ENCODE data around the gene AMMECR1L. TPM values are rescaled to one million over a fixed set of nuclear protein-coding genes. Genes with fewer than 3 reads are reported as not detected.
"Not testable (repeated sequence)": the region's sequence is repeated elsewhere in the genome, so short reads cannot be mapped to it uniquely, and the experiment has no call there.

Gene AMMECR1L
- total RNA-seq (2022), result 31.1 and 32.6 TPM in 2 replicates
- Bru-seq, nascent RNA, result percentile 91 among the genes with signal in this experiment
- percentile 91 among the genes with signal in this experiment for BruChase-seq, experiment 1, labeled RNA remaining after a 6-hour chase
- BruChase-seq, experiment 2, labeled RNA remaining after a 2-hour chase, result percentile 95 among the genes with signal in this experiment
- long read RNA-seq, full-length matches to known transcripts, result 9 of 32 reads
- long read RNA-seq, partial matches to known transcripts, result 1 of 32 reads
- long read RNA-seq, other reads (novel, unspliced or antisense), result 22 of 32 reads

- H3K9me3 Mint-ChIP-seq (ENCODE audit: unreplicated experiment); BruUV-seq (replicated peaks); H3K27me3 Mint-ChIP-seq (ENCODE audit: insufficient read depth, unreplicated experiment): not testable (repeated sequence)
- H3K4me3 Mint-ChIP-seq (ENCODE audit: unreplicated experiment), result peak within 1 kb of the TSS; percentile 81
- intact Hi-C loops (cut with micrococcal nuclease), result loop anchor here (2.0 to 5.0 kb wide), 2 partner anchors 46 to 205 kb away; partner anchors contain the start of gene UGGT1
- H3K36me3 Mint-ChIP-seq (ENCODE audit: insufficient read depth, unreplicated experiment), result peaks cover 37% of the 10 kb centered on the region
- ChIA-PET CTCF (interaction anchor here (0.6 kb wide), 1 partner anchor 176 kb away, joined by 3 read pairs; no protein-coding TSS in a partner anchor), POLR2A (interaction anchor here (0.8 to 3.2 kb wide), 4 partner anchors 26 to 142 kb away, joined by 3 to 25 read pairs (median 6); partner anchors contain the start of gene SAP130)
- peaks cover 19% of the 10 kb centered on the region for H3K4me1 Mint-ChIP-seq (ENCODE audit: insufficient read depth, unreplicated experiment)
- peak; percentile 64 for DNase-seq (ENCODE audit: unreplicated experiment)
- H3K27ac Mint-ChIP-seq (ENCODE audit: low read depth, unreplicated experiment), result peak within 1 kb of the TSS; percentile 85
These were observed at the start of gene AMMECR1L for GRCh38 chr2:127885780-127886592. Gene AMMECR1L (minus strand): TSS chr2:127885956. CDS start chr2:127874234, 11,722 bp downstream.

- no peaks in the 10 kb centered on the region for H3K9me3 Mint-ChIP-seq (ENCODE audit: unreplicated experiment)
- H3K36me3 Mint-ChIP-seq (ENCODE audit: insufficient read depth, unreplicated experiment), result peaks cover 2% of the 10 kb centered on the region
- no peak for DNase-seq (ENCODE audit: unreplicated experiment)
- no peak overlapping the region for H3K27ac Mint-ChIP-seq (ENCODE audit: low read depth, unreplicated experiment)
- H3K4me3 Mint-ChIP-seq (ENCODE audit: unreplicated experiment), result no peak overlapping the region
- H3K4me1 Mint-ChIP-seq (ENCODE audit: insufficient read depth, unreplicated experiment), result peaks cover 4% of the 10 kb centered on the region
- ChIA-PET CTCF (no interaction called here), POLR2A (interaction anchor here (1.7 kb wide), 1 partner anchor 76 kb away, joined by 4 read pairs; no protein-coding TSS in a partner anchor)
- TF ChIP-seq CTCF (IDR thresholded peaks at IDR 0.05; ENCODE audit: unreplicated experiment), result no peak
- intact Hi-C loops (cut with micrococcal nuclease), result no loop called here
- no TSS peak for BruUV-seq (replicated peaks)
- no peaks in the 10 kb centered on the region for H3K27me3 Mint-ChIP-seq (ENCODE audit: insufficient read depth, unreplicated experiment)
These were observed 49.6 kb upstream of the AMMECR1L start for GRCh38 chr2:127935337-127935736.

GRCh38 chr2:127932199-127932876 lies 46.6 kb upstream of the AMMECR1L start:
- Mint-ChIP-seq H3K9me3 (ENCODE audit: unreplicated experiment) (no peaks in the 10 kb centered on the region), H3K4me3 (ENCODE audit: unreplicated experiment) (no peak overlapping the region), H3K27ac (ENCODE audit: low read depth, unreplicated experiment) (no peak overlapping the region), H3K27me3 (ENCODE audit: insufficient read depth, unreplicated experiment) (no peaks in the 10 kb centered on the region), H3K36me3 (ENCODE audit: insufficient read depth, unreplicated experiment) (no peaks in the 10 kb centered on the region), H3K4me1 (ENCODE audit: insufficient read depth, unreplicated experiment) (peaks cover 4% of the 10 kb centered on the region)
- BruUV-seq (replicated peaks), result no TSS peak
- DNase-seq (ENCODE audit: unreplicated experiment), result peak; percentile 84
- intact Hi-C loops (cut with micrococcal nuclease), result loop anchor here (5.0 kb wide), 1 partner anchor 45 kb away; the partner anchor contains the start of gene AMMECR1L
- ChIA-PET CTCF (interaction anchor here (0.6 kb wide), 1 partner anchor 130 kb away, joined by 3 read pairs; no protein-coding TSS in a partner anchor), POLR2A (interaction anchor here (0.7 to 1.0 kb wide), 4 partner anchors 10 to 154 kb away, joined by 3 read pairs; no protein-coding TSS in a partner anchor)
- TF ChIP-seq CTCF (IDR thresholded peaks at IDR 0.05; ENCODE audit: unreplicated experiment), result no peak

GRCh38 chr2:127929449-127929848 lies 43.7 kb upstream of the AMMECR1L start:
- no peak overlapping the region for H3K27ac Mint-ChIP-seq (ENCODE audit: low read depth, unreplicated experiment)
- CTCF ChIA-PET, result interaction anchor here (0.6 kb wide), 1 partner anchor 90 kb away, joined by 4 read pairs; no protein-coding TSS in a partner anchor
- H3K36me3 Mint-ChIP-seq (ENCODE audit: insufficient read depth, unreplicated experiment), result no peaks in the 10 kb centered on the region
- DNase-seq (ENCODE audit: unreplicated experiment), result no peak
- H3K4me3 Mint-ChIP-seq (ENCODE audit: unreplicated experiment), result no peak overlapping the region
- no TSS peak for BruUV-seq (replicated peaks)
- no peaks in the 10 kb centered on the region for H3K9me3 Mint-ChIP-seq (ENCODE audit: unreplicated experiment)
- H3K27me3 Mint-ChIP-seq (ENCODE audit: insufficient read depth, unreplicated experiment), result no peaks in the 10 kb centered on the region
- TF ChIP-seq CTCF (IDR thresholded peaks at IDR 0.05; ENCODE audit: unreplicated experiment), result no peak
- POLR2A ChIA-PET, result interaction anchor here (0.6 kb wide), 1 partner anchor 15 kb away, joined by 7 read pairs; no protein-coding TSS in a partner anchor
- peaks cover 4% of the 10 kb centered on the region for H3K4me1 Mint-ChIP-seq (ENCODE audit: insufficient read depth, unreplicated experiment)
- intact Hi-C loops (cut with micrococcal nuclease), result no loop called here

Measured in MCF 10A (cell line).